ENCODE data around the gene ADARB1.

Gene ADARB1

GRCh38 chr21:45098867-45099266 lies 24.5 kb downstream of the ADARB1 start:
- TF ChIP-seq CTCF (IDR thresholded peaks at IDR 0.05) = peak; percentile 48; the same call in 1 of the 2 replicates

- no peak for TF ChIP-seq CTCF (IDR thresholded peaks at IDR 0.05)
These were observed 25.2 kb downstream of the ADARB1 start for GRCh38 chr21:45099571-45099970.

GRCh38 chr21:45100866-45101265 lies 26.5 kb downstream of the ADARB1 start:
- TF ChIP-seq CTCF (IDR thresholded peaks at IDR 0.05) = no peak

GRCh38 chr21:45102391-45102932 lies 28.1 kb downstream of the ADARB1 start:
- no peak; the same call in 1 of the 2 replicates for TF ChIP-seq CTCF (IDR thresholded peaks at IDR 0.05)

GRCh38 chr21:45103971-45104520 lies 29.7 kb downstream of the ADARB1 start:
- TF ChIP-seq CTCF (IDR thresholded peaks at IDR 0.05) = no peak

GRCh38 chr21:45104560-45104959 lies 30.2 kb downstream of the ADARB1 start:
- no peak for TF ChIP-seq CTCF (IDR thresholded peaks at IDR 0.05)

- no peak for TF ChIP-seq CTCF (IDR thresholded peaks at IDR 0.05)
These were observed 31.6 kb downstream of the ADARB1 start for GRCh38 chr21:45105906-45106485.

All from LNCAP (cell line).